Astrocyte of the spinal cord (primary cell): Measurements from ENCODE around the gene SLC36A2.
"Not testable (repeated sequence)": the region's sequence is repeated elsewhere in the genome, so short reads cannot be mapped to it uniquely, and the experiment has no call there.

Experiments used
- DNase-seq: peaks from one replicate; pipeline ENCODE4 v3.0.0; 2011; ENCODE audit warnings: low read depth, low spot score
- H3K4me3 ChIP-seq: 2 replicates; pipeline ENCODE4 v1.5.1; 2011; ENCODE audit warnings: low read depth, mild to moderate bottlenecking, low read length, moderate library complexity
- in situ Hi-C: cut with HindIII; loops from 2 replicates; pipeline ENCODE4 v1.10.0; 2017; ENCODE audit warnings: low sequenced_read_pairs
- TF ChIP-seq, protein P1 (sequence below): IDR thresholded peaks from 2 replicates; pipeline ENCODE4 v1.5.1; 2012; ENCODE audit warnings: low read depth, mild to moderate bottlenecking, low read length, inconsistent platforms

Gene SLC36A2

GRCh38 chr5:151374539-151374938 lies 27.2 kb upstream of the SLC36A2 start:
- H3K4me3 ChIP-seq = no peak overlapping the region
- in situ Hi-C loops = no loop called here
- no peak for DNase-seq

GRCh38 chr5:151367038-151367437 lies 19.7 kb upstream of the SLC36A2 start:
- DNase-seq = peak; percentile 5
- H3K4me3 ChIP-seq, in situ Hi-C loops: not testable (repeated sequence)

More at GRCh38 chr5:151374539-151374938, 27.2 kb upstream of the SLC36A2 start:
- TF ChIP-seq, protein P1, sequence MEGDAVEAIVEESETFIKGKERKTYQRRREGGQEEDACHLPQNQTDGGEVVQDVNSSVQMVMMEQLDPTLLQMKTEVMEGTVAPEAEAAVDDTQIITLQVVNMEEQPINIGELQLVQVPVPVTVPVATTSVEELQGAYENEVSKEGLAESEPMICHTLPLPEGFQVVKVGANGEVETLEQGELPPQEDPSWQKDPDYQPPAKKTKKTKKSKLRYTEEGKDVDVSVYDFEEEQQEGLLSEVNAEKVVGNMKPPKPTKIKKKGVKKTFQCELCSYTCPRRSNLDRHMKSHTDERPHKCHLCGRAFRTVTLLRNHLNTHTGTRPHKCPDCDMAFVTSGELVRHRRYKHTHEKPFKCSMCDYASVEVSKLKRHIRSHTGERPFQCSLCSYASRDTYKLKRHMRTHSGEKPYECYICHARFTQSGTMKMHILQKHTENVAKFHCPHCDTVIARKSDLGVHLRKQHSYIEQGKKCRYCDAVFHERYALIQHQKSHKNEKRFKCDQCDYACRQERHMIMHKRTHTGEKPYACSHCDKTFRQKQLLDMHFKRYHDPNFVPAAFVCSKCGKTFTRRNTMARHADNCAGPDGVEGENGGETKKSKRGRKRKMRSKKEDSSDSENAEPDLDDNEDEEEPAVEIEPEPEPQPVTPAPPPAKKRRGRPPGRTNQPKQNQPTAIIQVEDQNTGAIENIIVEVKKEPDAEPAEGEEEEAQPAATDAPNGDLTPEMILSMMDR = no peak

DNA sequence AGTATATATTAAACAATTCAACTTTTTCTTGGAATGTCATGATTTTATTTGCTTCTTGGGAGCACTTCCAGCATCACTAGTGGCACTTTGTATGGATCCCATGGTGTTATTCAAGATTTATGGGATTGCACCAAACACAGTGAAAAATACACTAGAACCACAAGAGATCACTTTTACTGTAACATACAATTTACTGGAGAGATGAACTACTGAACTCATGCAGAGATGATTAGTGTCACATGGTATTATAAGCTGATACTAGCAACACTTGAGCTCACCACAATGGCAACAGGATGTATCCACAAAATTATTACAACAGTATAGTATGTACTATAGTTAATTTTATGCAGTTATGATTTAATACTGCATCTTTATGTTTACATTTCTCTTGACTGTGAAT lies 16.3 kb upstream of the SLC36A2 start:
- no peak for DNase-seq
- no peak overlapping the region for H3K4me3 ChIP-seq
- in situ Hi-C loops = no loop called here
- TF ChIP-seq, protein P1 = no peak

DNA sequence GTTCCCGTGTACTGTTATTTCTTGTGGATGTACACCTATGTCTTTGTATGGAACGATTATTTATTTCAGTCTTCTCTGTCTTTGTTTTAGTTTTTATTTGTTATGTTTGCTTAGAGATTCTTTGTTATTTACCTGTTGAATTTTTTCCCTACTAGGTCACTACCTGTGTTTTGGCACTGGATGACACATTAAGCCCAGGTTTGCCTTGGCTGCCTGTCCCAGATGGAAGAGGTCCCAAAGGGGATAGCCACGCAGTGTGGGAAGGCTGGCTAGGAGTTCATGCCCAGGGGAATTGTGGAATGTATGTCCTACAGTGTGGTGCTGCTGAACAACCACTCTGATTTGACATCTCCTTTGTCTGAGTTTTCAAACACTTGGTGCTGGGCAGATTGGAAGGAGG lies 15.6 kb upstream of the SLC36A2 start:
- TF ChIP-seq, protein P1 = no peak
- in situ Hi-C loops = no loop called here
- no peak overlapping the region for H3K4me3 ChIP-seq
- no peak for DNase-seq

GRCh38 chr5:151359391-151359790 lies 12.0 kb upstream of the SLC36A2 start:
- no peak overlapping the region for H3K4me3 ChIP-seq
- DNase-seq = no peak
- in situ Hi-C loops = no loop called here
- TF ChIP-seq, protein P1 = no peak

GRCh38 chr5:151357792-151358191 lies 10.4 kb upstream of the SLC36A2 start:
- no peak for DNase-seq
- in situ Hi-C loops = no loop called here
- no peak overlapping the region for H3K4me3 ChIP-seq
- TF ChIP-seq, protein P1 = no peak

DNA sequence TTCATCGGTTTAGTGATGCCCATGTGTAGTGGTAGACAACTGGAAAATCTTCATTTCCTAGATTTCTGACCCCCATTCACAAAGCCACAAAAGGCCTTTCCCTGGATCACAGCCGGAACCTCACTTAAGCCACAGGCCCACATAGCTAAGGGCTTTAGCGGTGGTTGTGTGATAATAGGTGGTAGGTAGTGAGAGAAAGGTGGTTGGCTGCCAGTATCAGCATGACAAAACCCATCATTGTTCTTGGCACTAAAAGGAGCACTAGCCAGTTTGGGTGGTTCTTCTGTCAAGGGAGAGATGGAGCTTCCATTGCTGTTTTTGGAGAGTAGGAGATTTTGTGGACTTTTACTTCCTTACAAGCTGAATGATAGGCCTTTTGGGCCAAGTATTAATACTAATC lies 9.7 kb upstream of the SLC36A2 start:
- no peak for DNase-seq
- no peak overlapping the region for H3K4me3 ChIP-seq
- TF ChIP-seq, protein P1 = no peak
- in situ Hi-C loops = no loop called here
